NCI-H2227 (cell line): ENCODE data around the gene KSR2.
A peak's percentile ranks its signal among the peaks of the same experiment; 100 is the strongest.
"Not testable (repeated sequence)": the region's sequence is repeated elsewhere in the genome, so short reads cannot be mapped to it uniquely, and the experiment has no call there.

ENCODE experiments used
- DNase-seq: peaks from one replicate; lab custom pipeline; 2025; ENCODE audit not compliant: unreplicated experiment; lab: John Stamatoyannopoulos, UW

The KSR2 gene

GRCh38 chr12:117968826-117969659 lies at the start of gene KSR2:
Gene KSR2 (minus strand): TSS chr12:117968990. CDS start chr12:117968255, 735 bp downstream.
- peak; percentile 98 for DNase-seq

GRCh38 chr12:118017926-118018325 lies 49.1 kb upstream of the KSR2 start:
- DNase-seq = no peak

GRCh38 chr12:118016424-118017264 lies 47.9 kb upstream of the KSR2 start, which contains the start of gene RFC5:
Gene RFC5 (plus strand): TSS chr12:118016703. CDS start chr12:118016828, 125 bp downstream.
- DNase-seq = peak; percentile 99

GRCh38 chr12:118015944-118016343 lies 47.2 kb upstream of the KSR2 start:
- no peak for DNase-seq

GRCh38 chr12:118015306-118015705 lies 46.5 kb upstream of the KSR2 start:
- no peak for DNase-seq

- no peak for DNase-seq
Observed at GRCh38 chr12:118013283-118013682, 44.5 kb upstream of the KSR2 start.

- DNase-seq = no peak
Observed at GRCh38 chr12:118011961-118012360, 43.2 kb upstream of the KSR2 start.

GRCh38 chr12:118011377-118011776 lies 42.6 kb upstream of the KSR2 start:
- DNase-seq = no peak

- no peak for DNase-seq
Observed at GRCh38 chr12:118010903-118011302, 42.1 kb upstream of the KSR2 start.

GRCh38 chr12:117999806-118000205 lies 31.0 kb upstream of the KSR2 start:
- DNase-seq = not testable (repeated sequence)

- no peak for DNase-seq
Observed at GRCh38 chr12:117998719-117999118, 29.9 kb upstream of the KSR2 start.

- DNase-seq = no peak
Observed at GRCh38 chr12:117994551-117995438, 26.0 kb upstream of the KSR2 start.

GRCh38 chr12:117986705-117987469 lies 18.1 kb upstream of the KSR2 start:
- DNase-seq = no peak

- DNase-seq = no peak
Observed at GRCh38 chr12:117985182-117985581, 16.4 kb upstream of the KSR2 start.

GRCh38 chr12:117981267-117981666 lies 12.5 kb upstream of the KSR2 start:
- DNase-seq = no peak

- no peak for DNase-seq
Observed at GRCh38 chr12:117980616-117981015, 11.8 kb upstream of the KSR2 start.

- DNase-seq = no peak
Observed at GRCh38 chr12:117977373-117977772, 8.6 kb upstream of the KSR2 start.

GRCh38 chr12:117975006-117975405 lies 6.2 kb upstream of the KSR2 start:
- no peak for DNase-seq

- DNase-seq = no peak
Observed at GRCh38 chr12:117972301-117972700, 3.5 kb upstream of the KSR2 start.

GRCh38 chr12:117970334-117970733 lies 1.5 kb upstream of the KSR2 start:
- no peak for DNase-seq
